ENCODE measurements around the gene MTIF3.

DNA sequence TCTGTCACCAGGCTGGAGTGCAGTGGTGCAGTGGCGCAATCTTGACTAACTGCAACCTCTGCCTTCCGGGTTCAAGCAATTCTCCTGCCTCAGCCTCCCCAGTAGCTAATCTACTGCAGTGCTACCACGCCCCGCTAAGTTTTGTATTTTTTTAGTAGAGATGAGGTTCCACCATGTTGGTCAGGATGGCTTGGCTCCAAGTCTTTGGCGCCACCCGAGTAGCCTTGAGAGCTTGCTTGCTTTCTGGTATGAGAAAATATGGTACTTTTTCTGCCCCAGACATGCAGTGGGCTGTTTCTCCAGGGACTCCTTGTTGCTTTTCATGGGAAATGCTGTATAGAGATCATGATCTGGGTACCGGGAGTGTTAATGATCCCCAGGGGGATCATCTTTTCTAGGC, 60.5 kb downstream of the MTIF3 start:
- TF ChIP-seq, protein P1, sequence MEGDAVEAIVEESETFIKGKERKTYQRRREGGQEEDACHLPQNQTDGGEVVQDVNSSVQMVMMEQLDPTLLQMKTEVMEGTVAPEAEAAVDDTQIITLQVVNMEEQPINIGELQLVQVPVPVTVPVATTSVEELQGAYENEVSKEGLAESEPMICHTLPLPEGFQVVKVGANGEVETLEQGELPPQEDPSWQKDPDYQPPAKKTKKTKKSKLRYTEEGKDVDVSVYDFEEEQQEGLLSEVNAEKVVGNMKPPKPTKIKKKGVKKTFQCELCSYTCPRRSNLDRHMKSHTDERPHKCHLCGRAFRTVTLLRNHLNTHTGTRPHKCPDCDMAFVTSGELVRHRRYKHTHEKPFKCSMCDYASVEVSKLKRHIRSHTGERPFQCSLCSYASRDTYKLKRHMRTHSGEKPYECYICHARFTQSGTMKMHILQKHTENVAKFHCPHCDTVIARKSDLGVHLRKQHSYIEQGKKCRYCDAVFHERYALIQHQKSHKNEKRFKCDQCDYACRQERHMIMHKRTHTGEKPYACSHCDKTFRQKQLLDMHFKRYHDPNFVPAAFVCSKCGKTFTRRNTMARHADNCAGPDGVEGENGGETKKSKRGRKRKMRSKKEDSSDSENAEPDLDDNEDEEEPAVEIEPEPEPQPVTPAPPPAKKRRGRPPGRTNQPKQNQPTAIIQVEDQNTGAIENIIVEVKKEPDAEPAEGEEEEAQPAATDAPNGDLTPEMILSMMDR (IDR thresholded peaks at IDR 0.05; ENCODE audit: borderline replicate concordance, extremely low read depth, low read length, poor library complexity, severe bottlenecking): no peak
- TF ChIP-seq EZH2 (IDR thresholded peaks at IDR 0.05; ENCODE audit: borderline replicate concordance, low read depth, low read length, severe bottlenecking): no peak
